NCI-H2227 (cell line): ENCODE measurements around the gene PTPRK.
"Not testable (repeated sequence)": the region's sequence is repeated elsewhere in the genome, so short reads cannot be mapped to it uniquely, and the experiment has no call there.

ENCODE experiments used
- DNase-seq: peaks from one replicate; lab custom pipeline; 2025; ENCODE audit not compliant: unreplicated experiment; lab: John Stamatoyannopoulos, UW

The PTPRK gene

GRCh38 chr6:128046033-128046432, 474.4 kb downstream of the PTPRK start:
- no peak for DNase-seq

GRCh38 chr6:128039543-128039942, 480.9 kb downstream of the PTPRK start:
- no peak for DNase-seq

- DNase-seq = no peak
Observed at GRCh38 chr6:128036808-128037570, 483.4 kb downstream of the PTPRK start.

- no peak for DNase-seq
Observed at GRCh38 chr6:128033156-128033555, 487.2 kb downstream of the PTPRK start.

GRCh38 chr6:128032042-128032441, 488.4 kb downstream of the PTPRK start:
- no peak for DNase-seq

- no peak for DNase-seq
Observed at GRCh38 chr6:128029826-128030225, 490.6 kb downstream of the PTPRK start.

GRCh38 chr6:128028183-128028582, 492.2 kb downstream of the PTPRK start:
- no peak for DNase-seq

- DNase-seq = no peak
Observed at GRCh38 chr6:128025478-128025877, 494.9 kb downstream of the PTPRK start.

GRCh38 chr6:128024969-128025368, 495.4 kb downstream of the PTPRK start:
- DNase-seq = no peak

- no peak for DNase-seq
Observed at GRCh38 chr6:128024046-128024445, 496.4 kb downstream of the PTPRK start.

- no peak for DNase-seq
Observed at GRCh38 chr6:128018821-128019220, 501.6 kb downstream of the PTPRK start.

- DNase-seq = no peak
Observed at GRCh38 chr6:128017288-128017687, 503.1 kb downstream of the PTPRK start.

- DNase-seq = no peak
Observed at GRCh38 chr6:128007658-128008057, 512.7 kb downstream of the PTPRK start.

- DNase-seq = no peak
Observed at GRCh38 chr6:128005009-128005408, 515.4 kb downstream of the PTPRK start.

GRCh38 chr6:128000363-128000762, 520.0 kb downstream of the PTPRK start:
- DNase-seq = no peak

- DNase-seq = no peak
Observed at GRCh38 chr6:127998985-127999384, 521.4 kb downstream of the PTPRK start.

- no peak for DNase-seq
Observed at GRCh38 chr6:127997496-127998164, 522.8 kb downstream of the PTPRK start.

GRCh38 chr6:127996925-127997324, 523.5 kb downstream of the PTPRK start:
- no peak for DNase-seq

- no peak for DNase-seq
Observed at GRCh38 chr6:127992144-127992543, 528.3 kb downstream of the PTPRK start.

- DNase-seq = no peak
Observed at GRCh38 chr6:127990074-127990473, 530.3 kb downstream of the PTPRK start.

GRCh38 chr6:127980996-127981395, 539.4 kb downstream of the PTPRK start:
- no peak for DNase-seq

GRCh38 chr6:127978185-127978584, 542.2 kb downstream of the PTPRK start:
- DNase-seq = not testable (repeated sequence)

- DNase-seq = no peak
Observed at GRCh38 chr6:127976796-127977195, 543.6 kb downstream of the PTPRK start.
